DND-41 (cell line): Measurements from ENCODE around the gene MRTFA.

ENCODE experiments used
- CTCF ChIP-seq: IDR thresholded peaks from 2 replicates; pipeline ENCODE4 v1.5.1; 2012; ENCODE audit warnings: borderline replicate concordance, low read length, moderate library complexity, mild to moderate bottlenecking; ENCODE audit not compliant: poor library complexity, severe bottlenecking; ENCODE audit errors: extremely low read depth
- EZH2 ChIP-seq: IDR thresholded peaks from 3 replicates; pipeline ENCODE4 v1.6.1; 2012; ENCODE audit warnings: borderline replicate concordance, low read depth, mild to moderate bottlenecking, moderate library complexity, low read length, inconsistent platforms; ENCODE audit not compliant: severe bottlenecking

- TF ChIP-seq CTCF (no peak), EZH2 (no peak)
Measured at GRCh38 chr22:40607506-40607905, 29.0 kb downstream of the MRTFA start.
